HCT116 (cell line): ENCODE data around the gene DVL1. TPM values are rescaled to one million over a fixed set of nuclear protein-coding genes. Genes with fewer than 3 reads are reported as not detected.

ENCODE experiments used
- ATAC-seq: fragments of 200-7000 bp; cut with Tn5 transposase; 2 replicates; pipeline ENCODE4 v1.9.1; 2020; ENCODE audit warnings: mild to moderate bottlenecking, moderate library complexity
- BruUV-seq: library from RNA; stranded (reverse); fragments of 400-500 nt; replicated peaks from 2 replicates; lab custom pipeline; 2021; lab: Mats Ljungman, UMichigan
- CTCF ChIA-PET: fragments of 300-600 bp; sonication (Branson Sonifier 250); formaldehyde crosslinking; loops from one replicate; lab custom pipeline; 2021; ENCODE audit warnings: antibody characterized with exemption; lab: Charles Lee
- POLR2A ChIA-PET: fragments of 300-600, 350-600 bp; sonication (Branson Sonifier 250); formaldehyde crosslinking; loops from one replicate; lab custom pipeline; 2021; ENCODE audit warnings: antibody characterized with exemption; lab: Charles Lee
- RAD21 ChIA-PET, 2 experiments: fragments of 300-600 bp; sonication (Branson Sonifier 250); formaldehyde crosslinking; loops; one replicate each; lab custom pipeline; 2023; ENCODE audit warnings: low total read pairs in 2 of 2; ENCODE audit not compliant: uncharacterized antibody in 2 of 2, unreplicated experiment in 2 of 2, low non-redundant PET in 1 of 2; lab: Charles Lee
- DNase-seq: peaks from one replicate; pipeline ENCODE4 v3.0.0-alpha.2; 2010; ENCODE audit warnings: low read depth, low spot score
- H2AFZ ChIP-seq: fragments of 200-600 bp; shearing (Covaris generic), sonication (generic); 2 replicates; pipeline ENCODE4 v1.6.1; 2017; ENCODE audit warnings: low read depth, mixed run types, mixed read lengths, antibody characterized with exemption, low read length; ENCODE audit not compliant: poor library complexity, severe bottlenecking
- H3K27ac ChIP-seq: 2 replicates; pipeline ENCODE4 v1.5.1; 2012; ENCODE audit warnings: low read depth, low read length
- H3K27me3 ChIP-seq: fragments of 200-600 bp; sonication (generic); 2 replicates; pipeline ENCODE4 v1.6.1; 2016; ENCODE audit warnings: mixed run types, low read length, mixed read lengths; ENCODE audit not compliant: insufficient read depth
- H3K36me3 ChIP-seq, 2 experiments: fragments of 200-500 bp in 1 of 2; fragments of 200-600 bp in 1 of 2; sonication (Bioruptor generic) in 1 of 2; sonication (generic) in 1 of 2; 2 replicates each; pipeline versions ENCODE4 v1.5.1 to v1.6.1; 2014 to 2016; ENCODE audit warnings: low read length in 2 of 2, inconsistent platforms in 1 of 2, mixed read lengths in 1 of 2, mixed run types in 1 of 2; ENCODE audit not compliant: insufficient read depth in 2 of 2, control insufficient read depth in 1 of 2
- H3K4me1 ChIP-seq, 2 experiments: fragments of 200-600 bp in 1 of 2; sonication (generic) in 1 of 2; 2 replicates each; pipeline versions ENCODE4 v1.5.1 to v1.6.1; 2012 to 2017; ENCODE audit warnings: low read length in 2 of 2, inconsistent platforms in 1 of 2, mild to moderate bottlenecking in 1 of 2, mixed read lengths in 1 of 2, mixed run types in 1 of 2, moderate library complexity in 1 of 2; ENCODE audit not compliant: insufficient read depth in 2 of 2, control insufficient read depth in 1 of 2
- H3K4me2 ChIP-seq: fragments of 200-600 bp; sonication (generic); 2 replicates; pipeline ENCODE4 v1.6.1; 2017; ENCODE audit warnings: mixed run types, low read length, mixed read lengths
- H3K4me3 ChIP-seq, 2 experiments: fragments of 200-600 bp in 1 of 2; sonication (generic) in 1 of 2; replicated peaks in 1 of 2; 2 replicates each; pipeline ENCODE4 v1.5.1; 2011 to 2016; ENCODE audit warnings: low read length in 2 of 2, control low read depth in 1 of 2, low read depth in 1 of 2, mild to moderate bottlenecking in 1 of 2, mixed read lengths in 1 of 2, mixed run types in 1 of 2
- H3K79me2 ChIP-seq: fragments of 200-600 bp; sonication (generic); 2 replicates; pipeline ENCODE4 v1.6.1; 2017; ENCODE audit warnings: mild to moderate bottlenecking, mixed run types, low read length, moderate library complexity, mixed read lengths; ENCODE audit not compliant: insufficient read depth
- H3K9ac ChIP-seq: fragments of 200-600 bp; sonication (generic); 2 replicates; pipeline ENCODE4 v1.6.1; 2016; ENCODE audit warnings: low read length, mixed read lengths
- H3K9me2 ChIP-seq: fragments of 200-600 bp; sonication (generic), shearing (Covaris generic); 2 replicates; pipeline ENCODE4 v1.6.1; 2017; ENCODE audit warnings: mixed run types, mild to moderate bottlenecking, moderate library complexity; ENCODE audit not compliant: insufficient read depth
- H3K9me3 ChIP-seq, 2 experiments: fragments of 200-500 bp in 1 of 2; fragments of 200-600 bp in 1 of 2; sonication (Bioruptor generic) in 1 of 2; sonication (generic) in 1 of 2; 2 replicates each; pipeline ENCODE4 v1.6.1; 2014 to 2017; ENCODE audit warnings: low read length in 2 of 2, mixed read lengths in 2 of 2, inconsistent platforms in 1 of 2, low read depth in 1 of 2, mild to moderate bottlenecking in 1 of 2, mixed run types in 1 of 2, moderate library complexity in 1 of 2; ENCODE audit not compliant: control insufficient read depth in 1 of 2, insufficient read depth in 1 of 2
- H4K20me1 ChIP-seq: fragments of 200-600 bp; sonication (generic), shearing (Covaris generic); 2 replicates; pipeline ENCODE4 v1.6.1; 2017; ENCODE audit warnings: mixed run types, mild to moderate bottlenecking, moderate library complexity; ENCODE audit not compliant: insufficient read depth
- ATF3 ChIP-seq: IDR thresholded peaks from 2 replicates; pipeline ENCODE4 v1.6.1; 2012
- CEBPB ChIP-seq: IDR thresholded peaks from 2 replicates; pipeline ENCODE4 v1.6.1; 2012; ENCODE audit warnings: low read depth
- CTCF ChIP-seq, 3 experiments: fragments of 200-600 bp in 1 of 3; sonication (generic) in 1 of 3; IDR thresholded peaks in 2 of 3; conservative IDR thresholded peaks in 1 of 3; 2 replicates each; pipeline ENCODE4 v1.5.1; 2012 to 2017; ENCODE audit warnings: low read depth in 2 of 3, low read length in 2 of 3, antibody characterized with exemption in 1 of 3, borderline replicate concordance in 1 of 3, control low read depth in 1 of 3, mild to moderate bottlenecking in 1 of 3, mixed read lengths in 1 of 3, mixed run types in 1 of 3, moderate library complexity in 1 of 3; ENCODE audit not compliant: insufficient read depth in 1 of 3
- EZH2 ChIP-seq: fragments of 200-600 bp; sonication (generic); IDR thresholded peaks from 2 replicates; pipeline ENCODE4 v1.6.1; 2017; ENCODE audit warnings: antibody characterized with exemption, mixed run types
- FOSL1 ChIP-seq: IDR thresholded peaks from 2 replicates; pipeline ENCODE4 v1.6.1; 2012; ENCODE audit warnings: low read depth
- JUND ChIP-seq: IDR thresholded peaks from 2 replicates; pipeline ENCODE4 v1.6.1; 2012
- POLR2A ChIP-seq: IDR thresholded peaks from 2 replicates; pipeline ENCODE4 v1.7.0; 2011; ENCODE audit warnings: borderline replicate concordance; ENCODE audit not compliant: insufficient read depth, insufficient read length; ENCODE audit errors: extremely low read depth
- POLR2AphosphoS5 ChIP-seq: IDR thresholded peaks from 2 replicates; pipeline ENCODE4 v1.6.1; 2011; ENCODE audit warnings: mild to moderate bottlenecking, low read depth, low read length, moderate library complexity
- RAD21 ChIP-seq: IDR thresholded peaks from 2 replicates; pipeline ENCODE4 v1.6.1; 2012; ENCODE audit warnings: low read depth, mild to moderate bottlenecking
- SIN3A ChIP-seq: IDR thresholded peaks from 2 replicates; pipeline ENCODE4 v1.6.1; 2012; ENCODE audit warnings: low read depth
- TCF7L2 ChIP-seq: IDR thresholded peaks from 2 replicates; pipeline ENCODE4 v1.7.0; 2011; ENCODE audit warnings: borderline replicate concordance, inconsistent platforms; ENCODE audit not compliant: insufficient read depth, insufficient read length; ENCODE audit errors: extremely low read depth
- YY1 ChIP-seq: IDR thresholded peaks from 2 replicates; pipeline ENCODE4 v1.6.1; 2011; ENCODE audit warnings: low read length, low read depth, moderate library complexity, mild to moderate bottlenecking; ENCODE audit not compliant: insufficient replicate concordance; ENCODE audit errors: extremely low read depth
- ZBTB33 ChIP-seq: IDR thresholded peaks from 2 replicates; pipeline ENCODE4 v1.6.1; 2011; ENCODE audit warnings: mild to moderate bottlenecking, low read length, moderate library complexity; ENCODE audit not compliant: insufficient replicate concordance; ENCODE audit errors: extremely low read depth
- ZNF274 ChIP-seq: fragments of 200-500 bp; sonication (Bioruptor generic); IDR thresholded peaks from 2 replicates; pipeline ENCODE4 v1.6.1; 2014; ENCODE audit warnings: mild to moderate bottlenecking, low read depth, low read length, inconsistent platforms
- intact Hi-C: fragments of 100-400 bp; cut with micrococcal nuclease; formaldehyde crosslinking; loops from 2 replicates; pipeline ENCODE4 v1.10.0; 2022
- total RNA-seq: library from RNA; stranded (reverse); gene quantifications from one replicate; pipeline ENCODE4 v1.2.1, GENCODE V29; 2021; ENCODE audit not compliant: unreplicated experiment

The DVL1 gene
- total RNA-seq, 1 experiment from 2014 or later = 160 TPM

- TF ChIP-seq JUND = no peak
- no peak for TF ChIP-seq ATF3
- no peak for TF ChIP-seq CTCF (IDR thresholded peaks at IDR 0.05 in 2 of 3, conservative IDR thresholded peaks at IDR 0.05 in 1 of 3; ENCODE audit: borderline replicate concordance in 1 of 3, insufficient read depth in 1 of 3, low read depth in 2 of 3, low read length in 2 of 3)
- TF ChIP-seq POLR2AphosphoS5 = no peak
- TF ChIP-seq SIN3A = no peak
- no peak for TF ChIP-seq POLR2A
- no peak for TF ChIP-seq FOSL1
- TF ChIP-seq YY1 = no peak
- no peak for TF ChIP-seq ZNF274
- TF ChIP-seq ZBTB33 = no peak
- no peak for TF ChIP-seq CEBPB
- no peak for TF ChIP-seq EZH2
- no peak for TF ChIP-seq RAD21
- TF ChIP-seq TCF7L2 = no peak
- Histone ChIP-seq H3K4me2 (no peak overlapping the region), H3K79me2 (no peaks in the 10 kb centered on the region), H2AFZ (no peak overlapping the region), H3K9me2 (no peaks in the 10 kb centered on the region), H3K27ac (no peak overlapping the region), H4K20me1 (no peaks in the 10 kb centered on the region), H3K36me3 (no peaks in the 10 kb centered on the region), H3K4me3 (no peak overlapping the region), H3K27me3 (no peaks in the 10 kb centered on the region), H3K9me3 (no peaks in the 10 kb centered on the region), H3K4me1 (peaks cover 26 to 61% of the 10 kb centered on the region in 2 experiments), H3K9ac (no peak overlapping the region)
- intact Hi-C loops = no loop called here
- ChIA-PET POLR2A (no interaction called here), CTCF (no interaction called here), RAD21 (no interaction called here)
- no peak for DNase-seq
- BruUV-seq = no TSS peak
- ATAC-seq = no peak
These were observed 8.7 kb upstream of the DVL1 start for GRCh38 chr1:1357871-1358432.
